GM06990 (cell line): ENCODE results near the gene RAB20.
"Not testable (repeated sequence)": the region's sequence is repeated elsewhere in the genome, so short reads cannot be mapped to it uniquely, and the experiment has no call there.

ENCODE experiments used
- DNase-seq: peaks from one replicate; pipeline ENCODE4 v3.0.0-alpha.2; 2011; ENCODE audit not compliant: insufficient read length; ENCODE audit errors: extremely low read depth
- H3K27me3 ChIP-seq: replicated peaks from 2 replicates; pipeline ENCODE4 v1.6.0; 2011; ENCODE audit warnings: low read length; ENCODE audit not compliant: control insufficient read depth, insufficient read depth
- H3K36me3 ChIP-seq: 2 replicates; pipeline ENCODE4 v1.5.1; 2011; ENCODE audit warnings: low read length; ENCODE audit not compliant: control insufficient read depth, insufficient read depth
- H3K4me3 ChIP-seq: replicated peaks from 2 replicates; pipeline ENCODE4 v1.5.1; 2011; ENCODE audit warnings: low read depth, mild to moderate bottlenecking, control low read depth, low read length
- TF ChIP-seq, protein P1 (sequence below): IDR thresholded peaks from 2 replicates; pipeline ENCODE4 v1.5.1; 2011; ENCODE audit warnings: low read length, control low read depth, mild to moderate bottlenecking, inconsistent platforms; ENCODE audit not compliant: insufficient read depth, poor library complexity, severe bottlenecking

The RAB20 gene

DNA sequence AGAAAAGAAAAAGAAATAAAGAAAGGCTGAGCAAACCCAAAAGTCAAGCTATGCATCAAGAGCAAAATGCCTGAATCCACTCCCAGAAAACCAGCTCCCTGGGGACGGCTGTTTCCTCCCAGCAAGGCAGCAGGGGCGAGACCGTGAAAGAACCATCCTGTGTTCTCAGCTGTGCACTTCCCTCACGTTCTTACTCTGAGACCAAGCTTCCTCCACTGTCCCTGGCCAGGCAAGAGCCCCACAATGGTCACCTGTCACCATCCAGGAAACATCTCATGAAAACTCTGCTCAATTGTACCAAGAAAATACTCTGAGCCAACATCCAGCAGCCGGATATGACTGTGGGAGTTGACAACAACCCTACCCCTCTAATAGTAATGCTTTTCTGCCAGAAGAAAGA lies 22.9 kb downstream of the RAB20 start:
- no peak for DNase-seq
- Histone ChIP-seq H3K27me3 (no peaks in the 10 kb centered on the region), H3K4me3 (no peak overlapping the region), H3K36me3 (no peaks in the 10 kb centered on the region)
- TF ChIP-seq, protein P1, sequence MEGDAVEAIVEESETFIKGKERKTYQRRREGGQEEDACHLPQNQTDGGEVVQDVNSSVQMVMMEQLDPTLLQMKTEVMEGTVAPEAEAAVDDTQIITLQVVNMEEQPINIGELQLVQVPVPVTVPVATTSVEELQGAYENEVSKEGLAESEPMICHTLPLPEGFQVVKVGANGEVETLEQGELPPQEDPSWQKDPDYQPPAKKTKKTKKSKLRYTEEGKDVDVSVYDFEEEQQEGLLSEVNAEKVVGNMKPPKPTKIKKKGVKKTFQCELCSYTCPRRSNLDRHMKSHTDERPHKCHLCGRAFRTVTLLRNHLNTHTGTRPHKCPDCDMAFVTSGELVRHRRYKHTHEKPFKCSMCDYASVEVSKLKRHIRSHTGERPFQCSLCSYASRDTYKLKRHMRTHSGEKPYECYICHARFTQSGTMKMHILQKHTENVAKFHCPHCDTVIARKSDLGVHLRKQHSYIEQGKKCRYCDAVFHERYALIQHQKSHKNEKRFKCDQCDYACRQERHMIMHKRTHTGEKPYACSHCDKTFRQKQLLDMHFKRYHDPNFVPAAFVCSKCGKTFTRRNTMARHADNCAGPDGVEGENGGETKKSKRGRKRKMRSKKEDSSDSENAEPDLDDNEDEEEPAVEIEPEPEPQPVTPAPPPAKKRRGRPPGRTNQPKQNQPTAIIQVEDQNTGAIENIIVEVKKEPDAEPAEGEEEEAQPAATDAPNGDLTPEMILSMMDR = no peak

DNA sequence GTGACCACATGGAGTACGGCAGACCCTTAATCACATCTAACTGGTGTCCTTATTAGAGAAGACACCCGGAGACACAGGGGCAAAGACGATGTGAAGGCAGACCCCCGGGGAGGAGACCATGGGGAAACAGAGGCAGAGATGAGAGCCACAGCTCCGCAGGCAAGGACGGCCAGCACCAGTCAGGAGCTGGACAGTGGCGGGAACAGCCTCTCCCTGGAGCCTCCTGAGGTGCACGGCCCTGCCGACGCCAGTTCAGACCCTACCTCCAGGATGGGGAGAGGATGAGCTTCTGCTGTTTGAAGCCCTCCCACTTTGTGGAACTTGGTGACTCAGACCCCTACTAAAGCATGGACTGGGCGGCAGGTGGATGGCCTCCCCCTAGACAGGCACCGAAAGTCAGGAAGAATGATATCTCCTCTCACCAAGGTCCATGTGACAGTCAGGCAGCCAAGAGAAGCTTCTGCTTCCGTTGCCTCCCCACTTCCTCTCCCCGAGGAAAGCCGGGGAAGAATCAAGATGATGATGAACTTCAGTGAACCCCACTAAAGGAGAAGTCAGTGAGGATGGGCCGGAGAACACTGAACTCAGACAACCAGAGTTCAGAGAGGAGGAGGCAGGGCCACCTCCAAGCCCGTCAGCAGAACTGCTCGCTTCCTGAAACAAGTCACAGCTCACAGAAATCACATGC lies 25.4 kb downstream of the RAB20 start:
- TF ChIP-seq, protein P1 = no peak
- H3K27me3 ChIP-seq = no peaks in the 10 kb centered on the region
- no peak for DNase-seq
- H3K36me3 ChIP-seq = no peaks in the 10 kb centered on the region
- H3K4me3 ChIP-seq = no peak overlapping the region

DNA sequence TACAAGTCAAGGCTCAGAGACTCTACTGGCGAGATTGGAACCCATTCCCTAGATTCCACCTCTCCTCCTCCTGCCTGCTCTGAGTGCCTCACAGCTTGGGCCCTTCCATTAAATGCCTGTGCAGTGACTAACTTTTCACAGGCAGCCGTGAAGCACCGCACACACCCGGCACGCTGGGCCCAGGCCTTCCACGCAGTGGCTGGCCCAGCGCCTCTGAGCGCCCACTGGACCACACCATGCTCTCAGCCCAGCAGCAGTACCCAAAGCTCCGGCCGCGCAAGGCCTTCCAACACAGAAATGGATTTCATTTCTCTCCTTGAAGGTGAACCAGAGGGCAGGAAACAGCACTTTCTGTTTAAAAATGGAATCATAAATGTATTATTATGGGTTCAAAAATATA lies 26.0 kb downstream of the RAB20 start:
- no peak overlapping the region for H3K4me3 ChIP-seq
- H3K27me3 ChIP-seq = no peaks in the 10 kb centered on the region
- no peaks in the 10 kb centered on the region for H3K36me3 ChIP-seq
- TF ChIP-seq, protein P1 = no peak
- DNase-seq = no peak

DNA sequence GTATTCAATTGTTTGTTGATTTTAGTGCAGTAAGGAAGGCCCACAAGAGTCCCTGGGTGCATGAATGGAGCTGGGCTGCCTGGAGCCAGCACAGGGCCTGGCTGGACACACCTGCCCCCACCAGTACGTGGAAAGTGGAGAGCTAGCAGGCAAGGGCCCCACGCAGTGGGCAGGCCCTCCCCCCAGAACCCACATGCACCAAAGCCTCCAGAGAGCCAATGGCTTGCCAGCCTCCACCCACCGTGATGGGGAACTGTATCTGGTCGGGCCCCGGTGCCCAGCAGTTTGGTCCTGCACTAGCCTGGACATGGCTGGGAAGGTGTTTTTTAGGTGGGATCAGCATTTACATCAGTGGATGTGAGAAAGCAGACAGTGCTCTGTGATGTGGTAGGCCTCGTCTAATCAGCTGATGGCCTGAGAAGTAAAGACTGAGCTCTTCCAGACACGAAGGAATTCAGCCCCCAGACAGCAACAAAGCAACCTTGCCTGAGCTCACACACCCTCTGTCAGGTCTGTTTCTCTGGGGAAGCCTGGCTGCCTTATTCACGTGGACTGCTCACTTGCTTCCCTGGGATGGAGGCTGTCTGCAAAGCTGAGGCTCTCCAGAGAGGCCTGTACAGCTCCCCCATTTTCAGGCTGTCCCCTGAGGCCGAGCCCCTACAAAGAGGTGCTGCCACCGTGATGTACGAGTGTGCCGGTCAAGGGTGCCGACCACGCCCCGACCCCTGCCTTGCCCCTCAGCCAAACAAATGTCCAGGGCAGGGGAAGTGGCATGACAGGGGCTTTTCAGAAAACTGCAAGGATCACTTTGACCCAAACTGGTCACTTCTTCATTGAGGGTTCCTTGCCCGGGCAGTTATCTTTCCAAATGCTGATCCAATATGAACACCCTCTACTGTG lies 27.5 kb downstream of the RAB20 start:
- H3K4me3 ChIP-seq = no peak overlapping the region
- TF ChIP-seq, protein P1 = no peak
- no peaks in the 10 kb centered on the region for H3K27me3 ChIP-seq
- no peak for DNase-seq
- no peaks in the 10 kb centered on the region for H3K36me3 ChIP-seq

DNA sequence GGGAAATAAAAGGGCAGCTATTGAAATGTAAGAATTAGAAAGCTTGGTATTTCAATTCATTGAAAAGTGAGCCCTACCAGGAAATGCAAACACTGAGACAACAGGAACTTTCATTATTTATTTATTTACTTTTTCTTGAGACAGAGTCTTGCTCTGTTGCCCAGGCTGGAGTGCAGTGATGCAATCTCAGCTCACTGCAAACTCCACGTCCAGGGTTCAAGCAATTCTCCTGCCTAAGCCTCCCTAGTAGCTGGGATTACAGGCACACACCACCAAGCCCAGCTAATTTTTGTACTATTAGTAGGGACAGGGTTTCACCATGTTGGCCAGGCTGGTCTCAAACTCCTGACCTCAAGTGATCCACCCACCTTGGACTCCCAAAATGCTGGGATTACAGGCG lies 29.3 kb downstream of the RAB20 start:
- H3K36me3 ChIP-seq, H3K4me3 ChIP-seq, H3K27me3 ChIP-seq, DNase-seq: not testable (repeated sequence)

DNA sequence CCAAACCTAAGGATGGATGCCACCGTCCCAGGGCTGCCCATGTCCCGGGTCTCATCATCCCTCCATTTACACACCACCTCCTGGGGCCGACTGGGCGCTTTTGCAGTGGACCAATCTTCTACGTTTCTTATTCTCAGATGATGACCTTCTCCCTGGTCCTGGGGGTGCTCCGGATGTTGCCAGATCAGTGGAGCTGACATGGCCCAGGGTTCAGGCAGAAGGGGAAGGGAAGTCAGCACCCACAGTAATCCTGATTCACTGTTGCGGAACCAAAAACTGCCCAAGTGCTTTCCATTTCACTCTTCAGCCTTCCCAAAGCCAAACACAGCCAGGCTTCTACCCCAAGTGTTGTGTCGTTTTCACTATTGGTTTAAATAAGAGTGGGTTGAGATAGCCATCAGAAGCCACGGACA lies 29.8 kb downstream of the RAB20 start:
- Histone ChIP-seq H3K27me3 (no peaks in the 10 kb centered on the region; the same call in 1 of the 2 replicates), H3K36me3 (no peaks in the 10 kb centered on the region), H3K4me3 (no peak overlapping the region)
- TF ChIP-seq, protein P1 = no peak
- no peak for DNase-seq
